Heart left ventricle (tissue), 13 donors: ENCODE results near the gene KIF21B.

Experiments
- POLR2A ChIP-seq, 2 donors: fragments of 450-650 bp; IDR thresholded peaks; one replicate each; pipeline ENCODE4 v1.6.1; 2017; ENCODE audit warnings: antibody characterized with exemption in 2 of 2, mild to moderate bottlenecking in 2 of 2, moderate library complexity in 2 of 2
- TF ChIP-seq, protein P1 (sequence below), 12 donors: fragments of 200-600 bp; sonication (generic) in 4 of 12; IDR thresholded peaks; one replicate each; pipeline versions ENCODE4 v1.5.0 to v1.8.0; 2018 to 2022; ENCODE audit warnings: antibody characterized with exemption in 12 of 12, mild to moderate bottlenecking in 5 of 12
- donor health status: ischemic (EF 13 %, LVEDD 7.1; RV severe dilation, severe dysfunction).
- donor health status: DM: no; HTN: yes; CAD: no.
- donor health status: DM: no; HTN: no; CAD: no.
- donor health status: ischemic (EF 25% LVEDD 6.9; RV normal size, moderate dysfunction).
- donor health status: ischemic (EF 25% LVEDD 5.7; RV mildly dilated, moderate dysfunction).
- donor health status: ischemic (EF 35%, LVEDD 5.7; RV mildly dilated, moderate dysfunction).
- donor health status: nonischemic (EF 11% LVEDD 7.7; RV severe dilation, severe dysfunction).
- donor health status: DM: yes; HTN: yes; CAD: no.
- donor health status: PGD.
- donor health status: ischemic (EF 29% LVEDD 5.4; RV normal size, mild dysfunction).
- donor health status: nonischemic (EF 23%, LVEDD 6.1; RV moderate dilation, normal function).

- TF ChIP-seq, protein P1, sequence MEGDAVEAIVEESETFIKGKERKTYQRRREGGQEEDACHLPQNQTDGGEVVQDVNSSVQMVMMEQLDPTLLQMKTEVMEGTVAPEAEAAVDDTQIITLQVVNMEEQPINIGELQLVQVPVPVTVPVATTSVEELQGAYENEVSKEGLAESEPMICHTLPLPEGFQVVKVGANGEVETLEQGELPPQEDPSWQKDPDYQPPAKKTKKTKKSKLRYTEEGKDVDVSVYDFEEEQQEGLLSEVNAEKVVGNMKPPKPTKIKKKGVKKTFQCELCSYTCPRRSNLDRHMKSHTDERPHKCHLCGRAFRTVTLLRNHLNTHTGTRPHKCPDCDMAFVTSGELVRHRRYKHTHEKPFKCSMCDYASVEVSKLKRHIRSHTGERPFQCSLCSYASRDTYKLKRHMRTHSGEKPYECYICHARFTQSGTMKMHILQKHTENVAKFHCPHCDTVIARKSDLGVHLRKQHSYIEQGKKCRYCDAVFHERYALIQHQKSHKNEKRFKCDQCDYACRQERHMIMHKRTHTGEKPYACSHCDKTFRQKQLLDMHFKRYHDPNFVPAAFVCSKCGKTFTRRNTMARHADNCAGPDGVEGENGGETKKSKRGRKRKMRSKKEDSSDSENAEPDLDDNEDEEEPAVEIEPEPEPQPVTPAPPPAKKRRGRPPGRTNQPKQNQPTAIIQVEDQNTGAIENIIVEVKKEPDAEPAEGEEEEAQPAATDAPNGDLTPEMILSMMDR (IDR thresholded peaks at IDR 0.05): no peak
- no peak for TF ChIP-seq POLR2A (IDR thresholded peaks at IDR 0.05)
Observed at GRCh38 chr1:201026234-201026633, 2.7 kb upstream of the KIF21B start.
